Heart left ventricle (tissue), 13 donors: ENCODE results near the gene C4orf33.

Source experiments
- CTCF ChIP-seq, 12 donors: fragments of 200-600 bp; sonication (generic) in 4 of 12; IDR thresholded peaks; one replicate each; pipeline versions ENCODE4 v1.5.0 to v1.8.0; 2018 to 2022; ENCODE audit warnings: antibody characterized with exemption in 12 of 12, mild to moderate bottlenecking in 5 of 12
- POLR2A ChIP-seq, 2 donors: fragments of 450-650 bp; IDR thresholded peaks; one replicate each; pipeline ENCODE4 v1.6.1; 2017; ENCODE audit warnings: antibody characterized with exemption in 2 of 2, mild to moderate bottlenecking in 2 of 2, moderate library complexity in 2 of 2
- donor health status: ischemic (EF 13 %, LVEDD 7.1; RV severe dilation, severe dysfunction).
- donor health status: DM: no; HTN: yes; CAD: no.
- donor health status: DM: no; HTN: no; CAD: no.
- donor health status: ischemic (EF 25% LVEDD 6.9; RV normal size, moderate dysfunction).
- donor health status: ischemic (EF 25% LVEDD 5.7; RV mildly dilated, moderate dysfunction).
- donor health status: ischemic (EF 35%, LVEDD 5.7; RV mildly dilated, moderate dysfunction).
- donor health status: nonischemic (EF 11% LVEDD 7.7; RV severe dilation, severe dysfunction).
- donor health status: DM: yes; HTN: yes; CAD: no.
- donor health status: PGD.
- donor health status: ischemic (EF 29% LVEDD 5.4; RV normal size, mild dysfunction).
- donor health status: nonischemic (EF 23%, LVEDD 6.1; RV moderate dilation, normal function).

GRCh38 chr4:129085472-129085871 lies 10.5 kb upstream of the C4orf33 start:
- TF ChIP-seq CTCF (IDR thresholded peaks at IDR 0.05) (no peak), POLR2A (IDR thresholded peaks at IDR 0.05) (no peak)
